GM19395 (cell line): ENCODE results near the gene FIBP.

Experiments used
- ATAC-seq: cut with Tn5 transposase; IDR thresholded peaks from one replicate; pipeline ENCODE4 v1.9.1; 2021; ENCODE audit warnings: mild to moderate bottlenecking, moderate library complexity; ENCODE audit not compliant: unreplicated experiment

FIBP gene

GRCh38 chr11:65891219-65892136 is 3.2 kb upstream of the FIBP start:
- ATAC-seq: no peak

DNA sequence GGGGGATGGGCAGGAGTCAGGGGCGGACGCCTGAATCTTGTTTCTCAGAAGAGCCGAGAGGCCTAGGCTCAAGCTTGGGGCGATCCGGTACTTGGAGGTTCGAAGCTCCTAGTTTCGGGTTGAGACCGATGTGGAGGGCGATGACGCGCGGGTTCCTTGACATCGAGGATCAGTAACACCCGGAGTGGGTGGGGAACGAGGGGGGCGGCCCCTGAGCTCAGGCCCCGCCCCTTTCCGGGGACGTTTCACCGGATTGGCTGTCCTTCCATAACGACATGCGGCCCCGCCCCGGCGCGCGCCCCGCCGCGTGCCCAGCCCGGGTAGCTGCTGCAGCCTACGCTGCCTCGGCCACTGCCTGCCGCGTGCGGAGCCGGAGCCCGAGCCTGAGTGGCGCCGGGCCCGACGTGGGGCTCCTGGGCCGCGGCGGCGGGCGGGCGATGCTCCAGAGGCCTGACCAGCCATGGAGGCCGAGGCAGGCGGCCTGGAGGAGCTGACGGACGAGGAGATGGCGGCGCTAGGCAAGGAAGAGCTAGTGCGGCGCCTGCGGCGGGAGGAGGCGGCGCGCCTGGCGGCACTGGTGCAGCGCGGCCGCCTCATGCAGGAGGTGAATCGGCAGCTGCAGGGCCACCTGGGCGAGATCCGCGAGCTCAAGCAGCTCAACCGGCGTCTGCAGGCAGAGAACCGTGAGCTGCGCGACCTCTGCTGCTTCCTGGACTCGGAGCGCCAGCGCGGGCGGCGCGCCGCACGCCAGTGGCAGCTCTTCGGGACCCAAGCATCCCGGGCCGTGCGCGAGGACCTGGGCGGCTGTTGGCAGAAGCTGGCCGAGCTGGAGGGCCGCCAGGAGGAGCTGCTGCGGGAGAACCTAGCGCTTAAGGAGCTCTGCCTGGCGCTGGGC is 2.3 kb upstream of the FIBP start, which contains the start of gene CCDC85B:
Gene CCDC85B (plus strand): TSS at position 350 of the 895 bp plus-strand sequence. CDS start 111 bp downstream, at position 461.
- peak; percentile 48 for ATAC-seq

DNA sequence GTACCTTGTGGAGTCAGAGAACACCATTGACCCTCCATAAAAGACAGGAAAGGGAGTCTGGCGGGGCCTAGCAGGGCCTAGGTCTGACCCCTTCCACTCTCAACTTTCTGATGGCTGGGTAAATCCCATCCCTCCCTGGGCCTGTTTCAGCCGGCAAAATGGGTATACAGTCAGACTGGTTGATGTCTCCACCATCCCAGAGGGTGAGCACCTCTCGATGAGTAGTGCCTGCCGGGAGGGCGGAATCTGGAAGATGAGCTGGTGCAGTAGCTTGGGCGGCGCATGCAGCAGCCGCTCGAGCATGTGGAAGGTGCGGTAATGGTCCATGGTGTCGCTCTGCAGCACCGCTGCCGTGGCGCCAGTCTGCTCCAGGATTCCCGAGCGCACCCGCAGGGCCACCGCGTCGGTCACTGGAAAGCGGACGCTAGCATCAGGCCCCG is 528 bp downstream of the FIBP start:
- ATAC-seq: no peak

DNA sequence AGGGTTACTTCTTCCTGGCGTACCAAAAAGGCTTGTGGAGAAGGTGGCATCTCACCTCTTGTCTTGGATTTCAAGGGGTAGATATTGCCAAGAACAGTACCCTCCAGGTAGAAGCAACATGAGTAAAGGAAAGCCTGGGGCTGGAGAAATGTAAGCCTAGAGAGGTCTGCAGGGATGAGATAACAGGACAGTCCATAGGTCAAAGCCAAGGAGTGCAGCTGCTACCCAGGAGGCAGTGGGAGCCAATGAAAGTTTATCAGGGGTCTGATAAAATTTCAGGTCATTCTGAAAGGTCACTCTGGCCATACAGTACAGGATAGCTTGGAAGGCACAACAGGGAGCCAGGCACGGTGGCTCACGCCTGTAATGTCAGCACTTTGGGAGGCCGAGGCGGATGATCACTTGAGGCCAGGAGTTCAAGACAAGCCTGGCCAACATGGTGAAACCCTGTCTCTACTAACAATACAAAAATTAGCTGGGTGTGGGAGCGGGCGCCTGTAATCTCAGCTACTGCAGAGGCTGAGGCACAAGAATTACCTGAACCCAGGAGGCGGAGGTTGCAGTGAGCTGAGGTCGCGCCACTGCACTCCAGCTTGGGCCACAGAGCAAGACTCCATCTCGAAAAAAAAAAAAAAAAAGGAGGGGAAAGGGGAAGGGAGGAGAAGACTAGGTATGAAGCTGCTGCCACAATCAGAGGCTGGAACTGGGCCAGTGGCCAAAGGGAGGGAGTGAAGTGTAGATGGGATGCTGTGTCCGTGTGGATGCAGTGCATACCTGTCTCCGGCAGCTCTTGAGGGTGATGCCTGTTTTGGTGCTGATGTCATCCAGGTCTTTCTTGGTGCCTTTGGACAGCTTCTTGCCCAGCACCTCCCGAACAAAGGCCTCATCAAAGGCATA is 1.2 kb downstream of the FIBP start:
- ATAC-seq: no peak

- ATAC-seq: no peak
These were observed 2.3 kb downstream of the FIBP start for GRCh38 chr11:65885808-65886536.

- no peak for ATAC-seq
These were observed 3.0 kb downstream of the FIBP start for GRCh38 chr11:65885231-65885630.

- ATAC-seq: no peak
These were observed 3.6 kb downstream of the FIBP start for GRCh38 chr11:65884716-65885092.

DNA sequence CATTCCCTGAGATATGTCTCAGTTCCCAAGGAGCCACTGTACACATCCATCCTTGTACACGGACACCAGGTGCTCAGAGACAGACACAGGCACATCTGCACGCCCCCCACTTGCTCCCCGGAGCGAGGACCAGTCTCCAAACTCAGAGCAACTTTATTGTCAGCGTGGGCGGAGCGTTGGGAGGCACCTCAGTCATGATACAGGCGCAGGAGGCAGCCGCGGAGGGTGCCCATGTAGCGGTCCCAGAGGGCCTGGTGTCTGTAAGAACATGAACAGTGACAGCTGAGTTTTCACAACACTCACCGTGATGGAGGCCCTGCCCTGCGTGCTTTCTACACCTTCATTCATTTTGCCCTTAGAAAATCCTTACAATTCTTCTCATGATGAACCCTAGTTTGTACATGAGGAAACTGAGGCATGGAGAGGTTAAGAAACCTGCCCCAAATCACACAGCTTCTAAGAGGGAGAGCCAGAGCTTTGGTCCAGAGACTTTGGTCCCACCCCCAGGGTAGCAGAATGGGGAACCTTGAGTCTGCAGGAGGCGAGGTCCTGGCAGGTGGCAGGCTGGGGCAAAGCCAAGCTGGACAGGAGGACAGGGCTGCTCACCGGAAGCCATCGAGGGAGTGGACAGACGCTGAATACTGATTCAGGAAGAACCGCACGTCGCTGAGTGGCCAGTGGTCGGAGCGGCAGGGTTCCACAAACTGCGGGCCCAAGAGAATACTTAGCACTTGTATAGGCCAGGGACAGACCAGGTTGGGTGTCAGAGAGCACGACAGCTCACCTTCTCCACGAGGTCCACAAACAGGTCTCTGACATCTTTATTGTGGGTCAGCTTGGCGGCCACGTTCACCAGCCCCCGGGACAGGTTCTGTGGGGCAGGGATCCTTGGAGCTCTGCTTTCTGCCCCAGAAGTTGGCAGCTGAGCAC is 4.2 kb downstream of the FIBP start:
- no peak for ATAC-seq

GRCh38 chr11:65883058-65883761 is 5.1 kb downstream of the FIBP start:
- ATAC-seq: no peak

DNA sequence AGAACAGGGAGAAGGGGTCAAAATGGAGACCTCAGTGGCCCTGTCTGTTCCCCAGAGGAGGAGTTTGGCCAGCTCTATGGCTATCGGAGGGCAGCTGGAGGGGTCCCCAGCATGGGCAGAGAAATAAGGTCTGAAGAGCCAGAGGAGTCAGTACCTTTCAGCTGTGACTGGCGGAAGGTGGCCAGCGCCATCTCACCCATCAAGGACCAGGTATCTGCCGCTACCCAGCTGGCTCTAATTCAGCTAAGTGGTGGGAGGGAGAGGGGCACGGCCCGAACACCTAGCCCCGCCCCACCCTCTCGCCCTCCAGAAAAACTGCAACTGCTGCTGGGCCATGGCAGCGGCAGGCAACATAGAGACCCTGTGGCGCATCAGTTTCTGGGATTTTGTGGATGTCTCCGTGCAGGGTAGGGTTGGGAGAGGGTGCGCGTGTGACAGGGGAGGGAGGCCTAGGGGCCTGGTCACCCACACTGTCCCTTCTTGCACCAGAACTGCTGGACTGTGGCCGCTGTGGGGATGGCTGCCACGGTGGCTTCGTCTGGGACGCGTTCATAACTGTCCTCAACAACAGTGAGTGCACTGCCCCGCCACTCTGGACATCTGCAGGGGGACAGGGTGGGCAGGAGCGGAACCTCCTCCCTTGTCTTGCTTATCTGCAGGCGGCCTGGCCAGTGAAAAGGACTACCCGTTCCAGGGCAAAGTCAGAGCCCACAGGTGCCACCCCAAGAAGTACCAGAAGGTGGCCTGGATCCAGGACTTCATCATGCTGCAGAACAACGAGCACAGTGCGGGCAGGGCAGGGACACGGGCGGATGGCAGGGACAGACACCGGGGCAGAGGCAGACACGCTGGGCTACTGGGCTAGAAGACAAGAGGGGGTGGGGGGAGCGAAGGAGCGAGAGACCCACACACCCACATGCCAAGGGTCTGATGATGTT is 5.9 kb downstream of the FIBP start:
- ATAC-seq: no peak

GRCh38 chr11:65880844-65881421 is 7.3 kb downstream of the FIBP start:
- no peak for ATAC-seq

DNA sequence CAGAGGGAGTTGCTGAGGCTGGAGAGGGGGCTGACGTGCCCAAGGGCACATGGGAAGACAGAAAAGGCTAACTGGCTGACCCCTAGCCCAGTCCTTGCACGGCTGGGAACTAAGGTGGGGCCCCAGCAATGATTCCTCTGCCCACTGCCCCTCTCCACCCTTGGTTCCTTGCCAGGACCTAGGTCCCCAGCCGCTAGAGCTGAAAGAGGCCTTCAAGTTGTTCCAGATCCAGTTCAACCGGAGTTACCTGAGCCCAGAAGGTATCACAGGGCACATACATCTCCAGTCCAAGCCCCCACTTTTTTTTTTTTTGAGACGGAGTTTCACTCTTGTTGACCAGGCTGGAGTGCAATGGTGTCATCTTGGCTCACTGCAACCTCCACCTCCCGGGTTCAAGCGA is 8.2 kb downstream of the FIBP start:
- no peak for ATAC-seq

- ATAC-seq: no peak
These were observed 8.7 kb downstream of the FIBP start, which contains the start of gene CTSW for GRCh38 chr11:65879617-65880016. Gene CTSW (plus strand): TSS chr11:65879837. CDS start chr11:65879855, 18 bp downstream.

DNA sequence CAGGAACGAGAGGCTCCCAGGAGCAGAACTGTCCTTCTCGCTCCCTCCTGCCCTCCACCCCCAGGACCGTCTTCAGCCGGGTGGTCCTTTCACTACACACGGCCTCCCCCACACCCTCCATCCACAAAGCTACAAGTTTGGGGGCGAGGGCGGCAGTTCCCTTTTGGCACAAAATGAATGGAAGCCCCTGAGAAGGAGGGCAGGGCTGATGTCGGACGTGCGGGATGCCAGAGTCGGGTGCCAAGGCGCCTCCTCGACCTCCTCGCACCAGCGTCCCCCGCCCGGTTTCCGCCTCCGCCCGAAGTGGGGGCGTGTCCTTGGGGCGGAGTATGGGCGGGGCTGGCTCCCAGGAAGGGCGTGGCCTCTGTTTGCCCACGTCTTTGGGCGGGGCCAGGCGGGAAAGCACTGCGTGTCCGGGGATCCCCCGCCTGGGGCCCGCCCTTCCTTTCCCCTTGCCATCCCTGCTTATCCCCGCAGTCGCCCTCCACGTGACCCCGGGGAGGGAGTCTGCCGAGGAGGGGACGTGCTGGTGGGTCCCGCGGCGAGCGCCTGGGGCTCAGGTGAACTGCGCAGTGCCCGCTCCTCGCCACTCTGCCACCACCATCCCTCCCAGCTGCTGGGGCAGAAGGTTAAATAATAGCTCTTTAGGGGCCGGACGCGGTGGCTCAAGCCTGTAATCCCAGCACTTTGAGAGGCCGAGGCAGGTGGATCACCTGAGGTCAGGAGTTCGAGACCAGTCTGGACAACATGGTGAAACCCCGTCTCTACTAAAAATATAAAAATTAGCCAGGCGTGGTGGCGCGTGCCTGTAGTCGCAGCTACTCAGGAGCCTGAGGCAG is 14.7 kb downstream of the FIBP start:
- ATAC-seq: peak; percentile 64

GRCh38 chr11:65872586-65873317 is 15.5 kb downstream of the FIBP start, which contains the start of gene EFEMP2:
Gene EFEMP2 (minus strand): TSS chr11:65872800. CDS start chr11:65872354, 446 bp downstream.
- ATAC-seq: no peak
